Hematopoietic multipotent progenitor cell treated with erythropoietin and hydrocortisone succinate and interleukin-3 and kit ligand, for 4 days (in vitro differentiated cells): ENCODE measurements around the gene GMEB1.
A peak's percentile ranks its signal among the peaks of the same experiment; 100 is the strongest.
"Not testable (repeated sequence)": the region's sequence is repeated elsewhere in the genome, so short reads cannot be mapped to it uniquely, and the experiment has no call there.

Experiments used
- DNase-seq: peaks from one replicate; pipeline ENCODE4 v3.0.0-alpha.2; 2015

The GMEB1 gene, protein sequence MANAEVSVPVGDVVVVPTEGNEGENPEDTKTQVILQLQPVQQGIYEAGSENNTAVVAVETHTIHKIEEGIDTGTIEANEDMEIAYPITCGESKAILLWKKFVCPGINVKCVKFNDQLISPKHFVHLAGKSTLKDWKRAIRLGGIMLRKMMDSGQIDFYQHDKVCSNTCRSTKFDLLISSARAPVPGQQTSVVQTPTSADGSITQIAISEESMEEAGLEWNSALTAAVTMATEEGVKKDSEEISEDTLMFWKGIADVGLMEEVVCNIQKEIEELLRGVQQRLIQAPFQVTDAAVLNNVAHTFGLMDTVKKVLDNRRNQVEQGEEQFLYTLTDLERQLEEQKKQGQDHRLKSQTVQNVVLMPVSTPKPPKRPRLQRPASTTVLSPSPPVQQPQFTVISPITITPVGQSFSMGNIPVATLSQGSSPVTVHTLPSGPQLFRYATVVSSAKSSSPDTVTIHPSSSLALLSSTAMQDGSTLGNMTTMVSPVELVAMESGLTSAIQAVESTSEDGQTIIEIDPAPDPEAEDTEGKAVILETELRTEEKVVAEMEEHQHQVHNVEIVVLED

DNA sequence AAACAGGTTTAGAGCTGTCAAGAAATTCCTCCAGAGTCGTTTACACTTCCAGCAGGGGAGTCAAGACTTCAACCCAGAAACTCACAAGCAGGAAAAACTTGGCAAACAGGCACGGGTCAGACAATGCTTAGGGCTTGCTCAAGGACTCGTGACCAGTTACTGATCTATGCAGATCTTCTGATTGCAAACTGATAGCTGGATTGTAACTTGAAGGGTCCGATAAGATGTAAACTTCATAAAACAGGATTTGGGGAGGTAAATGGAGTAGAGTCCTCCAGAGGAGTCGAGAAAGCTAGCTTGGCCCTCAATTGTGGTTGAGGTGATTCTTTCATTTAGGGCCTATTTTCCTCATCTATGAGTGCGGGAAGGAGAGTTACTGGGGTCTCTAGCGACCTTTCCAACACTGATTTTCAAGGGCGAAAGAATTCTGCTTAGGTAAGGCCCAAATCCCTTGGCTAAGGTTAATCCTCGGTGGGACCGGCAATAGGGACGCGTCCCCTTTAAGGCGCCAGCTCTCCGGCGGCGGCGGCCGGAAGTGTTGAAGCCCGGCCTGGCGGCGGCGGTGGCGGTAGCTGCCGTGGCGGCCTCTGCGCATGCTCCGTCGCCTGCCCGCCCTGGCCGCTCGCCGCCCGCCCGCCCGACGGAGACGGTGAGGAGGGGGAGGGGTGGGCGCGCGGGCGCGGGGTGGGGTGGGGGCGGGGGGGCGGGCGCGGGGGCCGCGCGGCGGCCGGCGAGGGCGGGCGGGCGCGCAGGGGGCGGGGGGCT, at the start of gene GMEB1:
TSS of gene GMEB1 (plus strand) at position 594 of the 765 bp plus-strand sequence. CDS start 14,829 bp downstream, outside the sequence.
- peak; percentile 96 for DNase-seq

DNA sequence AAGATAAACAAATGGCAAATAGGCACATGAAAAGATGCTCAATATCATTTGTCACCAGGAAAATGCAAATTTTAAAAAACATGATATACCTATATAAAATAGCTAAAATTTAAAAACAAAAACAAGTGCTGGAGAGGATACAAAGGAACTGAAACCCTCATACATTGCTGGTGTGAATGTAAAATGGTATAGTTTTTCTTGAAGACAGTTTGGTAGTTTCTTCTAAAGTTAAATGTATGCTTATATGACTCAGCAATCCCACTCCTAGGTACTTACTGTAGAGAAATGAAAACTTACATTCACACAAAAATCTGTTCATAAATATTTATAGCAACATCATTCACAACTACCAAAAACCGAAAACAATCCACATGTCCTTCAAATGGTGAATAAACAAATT, 36.9 kb upstream of the GMEB1 start:
- DNase-seq: no peak

DNA sequence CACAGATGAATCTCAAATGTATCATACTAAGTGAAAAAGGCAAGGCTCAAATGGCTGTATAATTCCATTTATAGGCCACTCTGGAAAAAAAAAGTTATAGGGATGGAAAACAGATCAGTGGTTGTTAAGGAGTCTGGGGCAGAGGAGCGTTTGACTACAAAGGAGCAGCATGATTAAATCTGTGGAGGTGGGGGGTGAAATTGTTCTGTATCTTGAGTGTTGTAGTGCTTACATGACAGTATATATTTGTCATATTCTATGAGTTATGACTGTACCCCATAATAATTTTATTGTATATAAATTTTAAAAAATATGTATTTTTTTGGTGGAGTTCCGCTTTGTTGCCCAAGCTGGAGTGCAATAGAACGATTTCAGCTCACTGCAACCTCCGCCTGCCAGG, 36.0 kb upstream of the GMEB1 start:
- DNase-seq: no peak

DNA sequence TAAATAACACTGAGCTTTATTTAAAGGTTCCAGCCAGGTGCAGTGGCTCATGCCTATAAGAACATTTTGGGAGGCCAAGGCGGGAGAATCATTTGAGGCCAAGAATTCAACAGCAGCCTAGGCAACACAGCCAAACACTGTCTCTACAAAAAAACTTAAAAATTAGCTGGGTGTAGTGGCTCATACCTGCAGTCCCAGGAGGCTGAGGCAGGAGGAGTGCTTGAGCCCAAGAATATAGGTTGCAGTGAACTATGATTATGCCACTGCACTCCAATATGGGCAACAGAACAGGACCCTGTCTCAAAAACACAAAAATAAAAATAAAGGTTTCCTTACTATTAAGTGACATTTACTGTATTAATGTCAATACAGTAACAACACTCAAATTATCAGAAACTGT, 27.8 kb upstream of the GMEB1 start:
- DNase-seq: peak; percentile 79

DNA sequence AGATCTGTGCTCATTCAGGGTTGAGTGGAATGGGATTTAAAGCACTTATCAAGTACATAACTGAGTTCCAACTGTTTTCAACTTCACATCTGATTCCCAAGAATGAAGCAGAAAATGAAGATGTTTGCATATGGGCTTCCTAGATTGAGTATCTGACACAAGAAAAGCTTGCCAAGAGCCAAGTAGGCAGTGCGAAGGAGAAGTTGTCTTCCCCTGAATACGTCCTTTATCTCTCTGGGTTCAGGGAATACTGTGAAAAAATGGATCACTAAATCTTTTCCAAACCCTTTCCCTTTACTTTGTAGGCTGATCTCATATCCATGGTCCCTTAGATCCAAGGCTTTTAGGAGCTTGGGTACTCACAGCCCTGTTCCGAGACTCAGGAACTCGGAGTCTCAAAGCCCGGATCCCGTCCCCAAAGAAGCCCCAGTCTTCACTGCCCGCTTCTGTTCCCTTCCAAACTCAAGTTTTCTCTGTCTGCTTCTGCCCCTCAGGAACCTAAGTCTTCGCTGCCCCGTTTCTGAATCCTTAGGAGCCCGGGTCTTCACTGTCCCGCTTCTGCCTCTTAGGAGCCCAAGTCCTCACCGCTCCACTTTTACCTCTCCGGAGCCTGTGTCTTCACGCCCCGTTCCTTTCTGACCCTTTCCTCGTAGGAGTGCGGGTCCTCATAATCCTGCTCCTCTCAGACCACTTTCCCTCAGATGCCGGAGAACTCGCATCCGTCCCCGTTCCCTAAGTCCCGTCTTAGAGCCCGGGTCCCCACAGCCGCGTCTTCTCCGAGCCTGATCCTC, 26.3 kb upstream of the GMEB1 start:
- DNase-seq: peak; percentile 28

DNA sequence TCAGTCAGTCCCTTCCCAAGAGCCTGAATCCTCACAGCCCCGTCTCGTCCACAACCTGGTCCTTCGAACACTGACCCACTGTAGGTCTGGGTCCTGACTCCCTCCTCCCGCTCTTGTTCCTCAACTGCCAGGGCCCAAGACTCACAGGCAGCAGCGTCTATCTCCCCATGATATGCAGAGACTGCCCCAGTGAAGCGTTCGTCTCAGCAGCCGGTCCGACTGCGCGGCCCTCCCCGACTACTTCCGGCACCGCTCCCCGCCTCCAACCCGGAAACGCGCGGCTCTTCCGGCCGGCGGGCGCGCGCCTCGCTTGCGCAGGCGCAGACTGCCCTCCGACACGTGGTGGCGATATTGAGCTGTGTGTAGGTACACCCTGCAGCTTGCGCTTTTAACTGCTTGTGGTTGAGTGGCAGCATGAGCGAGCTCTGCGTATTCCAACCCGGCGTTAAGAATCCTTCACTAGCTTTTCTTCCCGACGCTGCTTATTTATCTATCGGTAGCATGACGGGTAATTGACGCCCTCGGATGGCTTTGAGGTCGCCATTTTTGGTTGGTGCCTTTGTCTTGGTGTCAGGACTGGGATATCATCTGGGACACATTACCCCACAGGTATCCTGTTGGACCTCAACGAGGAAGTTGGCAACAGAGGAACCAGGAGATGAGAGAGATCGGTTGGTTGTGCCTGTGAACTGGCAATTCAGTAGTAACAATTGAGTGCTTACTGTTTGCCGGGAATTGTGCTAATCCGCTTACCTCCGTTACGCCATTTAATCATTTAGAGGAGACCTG, 25.5 kb upstream of the GMEB1 start, which contains the start of gene TAF12:
TSS of gene TAF12 (minus strand) at position 221 of the 789 bp plus-strand sequence. CDS start 20,986 bp downstream, outside the sequence.
- peak; percentile 98 for DNase-seq

DNA sequence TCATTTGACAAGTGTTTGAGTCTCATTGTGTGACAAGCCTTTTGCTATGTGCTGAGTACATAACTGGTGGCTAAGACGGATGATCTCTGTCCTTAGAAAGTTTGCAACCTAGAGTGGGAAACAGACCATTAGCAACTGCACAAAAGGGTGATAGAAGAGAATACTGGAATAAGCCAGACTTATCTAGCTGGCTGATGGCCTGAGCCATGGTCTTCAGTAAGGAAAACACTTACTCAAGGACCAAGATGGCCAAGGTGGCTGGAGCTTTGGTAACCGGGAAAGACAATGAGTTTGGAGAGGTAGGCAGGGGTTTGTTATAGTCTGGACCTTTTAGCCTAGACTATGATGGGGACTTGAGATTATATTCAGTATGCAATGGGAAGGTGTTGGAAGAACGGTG, 24.1 kb upstream of the GMEB1 start:
- no peak for DNase-seq

DNA sequence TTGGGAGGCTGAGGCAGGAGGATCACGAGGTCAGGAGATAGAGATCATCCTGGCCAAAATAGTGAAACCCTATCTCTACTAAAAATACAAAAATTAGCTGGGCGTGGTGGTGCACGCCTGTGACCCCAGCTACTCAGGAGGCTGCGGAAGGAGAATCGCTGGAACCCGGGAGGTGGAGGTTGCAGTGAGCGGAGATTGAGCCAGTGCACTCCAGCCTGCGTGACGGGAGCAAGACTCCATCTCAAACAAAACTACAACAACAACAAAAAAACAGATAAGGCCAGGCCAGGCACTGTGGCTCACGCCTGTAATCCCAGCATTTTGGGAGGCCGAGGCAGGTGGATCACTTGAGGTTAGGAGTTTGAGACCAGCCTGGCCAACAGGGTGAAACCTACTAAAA, 23.2 kb upstream of the GMEB1 start:
- not testable (repeated sequence) for DNase-seq

DNA sequence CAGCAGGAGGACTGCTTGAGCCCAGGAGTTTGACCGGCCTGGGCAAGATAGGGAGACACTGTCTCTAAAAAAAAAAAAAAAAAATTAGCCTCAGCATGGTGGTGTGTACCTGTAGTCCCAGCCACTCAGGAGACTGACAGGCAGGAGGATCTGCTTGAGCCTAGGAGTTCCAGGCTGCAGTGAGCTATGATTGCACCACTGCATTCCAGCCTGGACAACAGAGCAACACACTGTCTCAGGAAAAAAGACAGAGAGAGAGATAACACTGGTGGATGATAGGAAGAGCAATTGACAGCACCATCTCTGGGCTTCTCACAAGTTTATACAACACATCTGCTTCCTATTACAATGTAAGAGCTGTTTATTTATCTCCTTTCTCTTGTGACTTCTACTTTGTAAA, 22.5 kb upstream of the GMEB1 start:
- DNase-seq: no peak

DNA sequence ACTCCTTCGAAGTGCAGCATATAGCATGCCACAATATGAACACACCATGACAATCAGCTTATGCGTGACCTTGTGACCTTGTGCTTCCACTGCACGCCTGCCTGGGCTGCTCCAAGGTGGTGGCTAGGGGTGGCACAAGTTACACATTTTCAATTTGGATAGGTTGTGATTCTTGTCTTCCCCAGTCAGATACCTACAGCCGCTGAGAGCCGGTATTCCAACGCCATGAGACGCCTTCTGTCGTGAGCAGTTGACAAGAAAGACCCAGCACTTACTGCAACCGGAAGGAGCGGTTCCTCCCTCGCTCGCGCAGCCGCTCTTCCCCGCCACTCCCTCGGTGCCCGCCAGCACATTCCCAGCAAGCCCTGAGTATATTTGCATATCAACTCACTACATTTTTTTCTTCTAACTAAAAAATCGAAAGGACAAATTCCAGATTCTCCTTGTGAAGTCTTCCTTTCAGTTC, 20.5 kb upstream of the GMEB1 start:
- DNase-seq: peak; percentile 97

DNA sequence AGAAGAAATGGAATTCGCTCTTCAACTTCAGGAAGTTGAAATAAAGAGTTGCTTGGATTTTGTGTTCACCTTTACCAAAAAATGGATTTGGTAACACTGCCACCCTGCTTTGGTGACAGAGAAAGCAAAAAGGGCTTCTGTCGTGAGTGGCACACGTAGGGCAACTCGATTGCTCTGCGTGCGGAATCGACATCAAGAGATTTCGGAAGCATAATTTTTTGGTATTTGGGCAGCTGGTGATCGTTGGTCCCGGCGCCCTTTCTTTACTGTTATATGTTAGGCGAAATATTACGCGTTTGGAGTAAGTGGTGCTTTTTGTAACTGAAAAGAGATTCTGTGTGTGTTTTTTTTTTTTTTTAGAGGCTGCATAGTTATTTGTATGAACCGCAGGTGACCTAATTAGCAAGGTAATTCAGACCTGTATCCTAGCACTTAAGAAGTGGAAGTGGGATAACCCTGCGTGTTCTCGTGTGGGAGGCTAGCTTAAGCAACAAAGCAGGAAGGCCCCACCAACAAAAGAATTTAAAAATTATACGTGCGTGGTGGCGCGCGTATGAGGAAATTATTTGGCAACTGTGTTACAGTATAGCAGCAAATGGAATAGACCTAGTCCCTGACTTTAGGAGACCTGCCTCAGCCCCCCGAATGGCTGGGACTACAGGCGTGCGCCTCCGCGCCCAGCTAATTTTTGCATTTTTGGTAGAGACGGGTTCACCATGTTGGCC, 19.9 kb upstream of the GMEB1 start, which contains the start of gene RNU11:
TSS of gene RNU11 (plus strand) at position 127 of the 725 bp plus-strand sequence.
- peak; percentile 99 for DNase-seq

DNA sequence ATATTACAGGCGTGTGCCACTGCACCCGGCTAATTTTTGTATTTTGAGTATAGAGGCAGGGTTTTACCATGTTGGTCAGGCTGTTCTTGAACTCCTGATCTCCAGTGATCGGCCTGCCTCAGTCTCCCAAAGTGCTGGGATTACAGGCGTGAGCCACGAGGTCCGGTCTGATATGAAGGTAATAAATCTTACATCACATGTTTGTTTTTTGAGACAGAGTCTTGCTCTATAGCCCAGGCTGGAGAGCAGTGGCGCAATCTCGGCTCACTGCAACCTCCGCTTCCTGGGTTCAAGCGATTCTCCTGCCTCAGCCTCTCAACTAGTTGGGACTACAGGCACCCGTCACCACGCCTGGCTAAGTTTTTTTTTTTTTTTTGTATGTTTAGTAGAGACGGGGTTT, 15.5 kb upstream of the GMEB1 start:
- DNase-seq: not testable (repeated sequence)

DNA sequence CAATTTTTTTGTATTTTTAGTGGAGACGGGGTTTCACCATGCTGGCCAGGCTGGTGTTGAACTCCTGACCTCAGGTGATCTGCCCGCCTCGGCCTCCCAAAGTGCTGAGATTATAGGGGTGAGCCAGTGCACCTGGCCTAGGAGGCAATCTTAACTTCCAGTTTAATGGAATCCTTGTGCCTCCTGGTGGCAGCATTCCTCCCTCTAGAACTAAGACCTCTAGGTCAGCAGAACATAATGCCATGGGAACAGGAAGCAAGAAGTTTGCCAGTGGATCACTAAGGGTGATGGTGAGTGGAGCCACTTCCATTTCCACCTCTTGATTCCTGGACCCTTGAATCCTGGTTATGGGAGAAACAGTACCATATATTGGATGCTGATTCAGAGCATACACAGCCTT, 14.7 kb upstream of the GMEB1 start:
- DNase-seq: peak; percentile 29

DNA sequence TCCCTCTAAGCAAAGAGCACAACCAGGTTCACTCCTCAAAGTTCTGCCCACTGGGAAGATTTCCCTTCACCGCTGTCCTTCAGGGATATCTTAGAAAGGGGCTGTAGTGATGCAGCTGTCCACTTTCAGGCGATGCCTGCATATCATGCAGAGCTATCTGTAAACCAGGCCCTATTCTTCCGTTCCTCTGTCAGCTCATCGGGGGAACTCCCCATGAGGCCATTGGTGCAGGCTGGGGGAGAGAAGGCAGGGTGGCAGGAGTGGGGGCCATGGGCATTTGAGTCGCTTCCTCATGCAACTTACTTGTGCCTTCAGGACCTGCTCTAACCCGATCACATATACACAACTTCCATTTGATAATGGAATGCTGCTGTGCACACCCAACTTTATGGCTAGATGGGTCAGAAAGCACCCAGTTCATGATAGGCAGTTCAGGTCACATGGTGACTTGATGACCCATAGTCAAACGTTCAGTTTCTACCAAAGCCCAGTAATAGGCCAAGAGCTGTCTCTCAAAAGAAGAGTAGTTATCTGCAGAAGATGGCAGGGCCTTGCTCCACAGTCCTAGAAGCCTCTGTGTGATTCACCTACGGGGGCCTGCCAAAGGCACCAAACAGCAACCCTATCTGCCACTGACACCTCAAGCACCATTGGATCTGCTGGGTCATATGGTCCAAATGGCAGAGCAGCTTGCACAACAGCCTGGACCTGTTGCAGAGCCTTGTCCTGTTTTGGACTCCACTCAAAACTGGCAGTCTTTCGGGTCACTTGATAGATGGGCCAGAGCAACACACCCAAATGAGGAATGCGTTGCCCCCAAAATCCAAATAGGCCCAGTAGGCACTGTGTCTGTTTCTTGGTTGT, 12.9 kb upstream of the GMEB1 start:
- peak; percentile 11 for DNase-seq

DNA sequence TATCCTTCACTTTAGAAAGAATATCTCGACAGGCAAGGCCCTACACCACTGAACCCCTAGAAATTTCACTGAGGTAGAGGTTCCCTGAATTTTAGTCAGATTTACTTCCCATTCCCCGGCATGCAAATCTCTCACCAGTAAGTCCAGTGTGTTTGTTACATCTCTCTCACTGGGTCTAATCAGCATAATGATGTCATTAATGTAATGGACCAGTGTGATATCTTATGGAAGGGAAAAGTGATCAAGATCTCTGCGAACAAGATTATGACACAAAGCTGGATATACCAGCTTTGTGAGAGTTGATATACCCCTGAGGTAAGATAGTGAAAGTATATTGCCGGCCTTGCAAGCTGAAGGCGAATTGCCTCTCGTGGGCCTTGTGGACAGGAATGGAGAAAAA, 12.2 kb upstream of the GMEB1 start:
- DNase-seq: no peak

DNA sequence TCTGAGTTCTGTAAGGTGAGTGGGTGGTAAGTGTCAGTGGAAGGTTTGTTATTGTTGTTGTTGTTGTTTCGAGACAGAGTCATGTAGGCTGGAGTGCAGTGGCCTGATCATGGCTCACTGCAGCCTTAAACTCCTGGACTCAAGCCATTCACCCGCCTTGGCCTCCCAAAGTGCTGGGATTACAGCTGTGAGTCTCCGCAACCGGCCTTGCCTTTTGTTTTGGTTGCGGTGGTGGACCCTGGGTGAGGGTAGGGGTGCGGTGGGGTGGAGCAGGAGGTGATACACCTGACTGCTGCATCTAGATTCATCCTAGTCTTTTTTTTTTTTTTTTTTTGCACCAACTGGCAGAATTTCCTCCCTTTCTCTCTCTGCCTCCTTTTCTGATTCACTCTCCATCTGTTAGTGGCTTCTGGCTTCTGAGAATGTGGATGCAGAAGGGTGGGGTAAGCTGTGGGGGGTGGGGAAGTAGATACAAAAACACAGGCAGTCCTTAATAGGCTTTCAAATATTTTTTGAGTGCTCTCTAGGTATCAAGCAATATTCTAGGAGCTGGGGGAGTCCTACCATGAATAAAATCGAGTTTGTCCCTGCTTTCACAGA, 4.6 kb upstream of the GMEB1 start:
- DNase-seq: no peak

DNA sequence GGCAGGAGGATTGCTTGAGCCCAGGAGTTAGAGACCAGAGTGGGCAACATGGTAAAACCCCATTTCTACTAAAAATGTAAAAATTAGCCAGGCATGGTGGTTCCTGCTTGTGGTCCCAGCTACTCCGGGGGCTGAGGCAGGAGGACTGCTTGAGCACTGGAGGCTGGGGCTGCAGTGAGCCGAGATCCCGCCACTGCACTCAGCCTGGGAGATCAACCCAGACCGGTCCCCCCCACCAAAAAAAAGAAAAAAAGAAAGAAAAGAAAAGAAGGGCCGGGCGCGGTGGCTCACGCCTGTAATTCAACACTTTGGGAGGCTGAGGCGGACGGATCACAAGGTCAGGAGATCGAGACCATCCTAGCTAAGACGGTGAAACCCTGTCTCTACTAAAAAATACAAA, 1.8 kb upstream of the GMEB1 start:
- no peak for DNase-seq

DNA sequence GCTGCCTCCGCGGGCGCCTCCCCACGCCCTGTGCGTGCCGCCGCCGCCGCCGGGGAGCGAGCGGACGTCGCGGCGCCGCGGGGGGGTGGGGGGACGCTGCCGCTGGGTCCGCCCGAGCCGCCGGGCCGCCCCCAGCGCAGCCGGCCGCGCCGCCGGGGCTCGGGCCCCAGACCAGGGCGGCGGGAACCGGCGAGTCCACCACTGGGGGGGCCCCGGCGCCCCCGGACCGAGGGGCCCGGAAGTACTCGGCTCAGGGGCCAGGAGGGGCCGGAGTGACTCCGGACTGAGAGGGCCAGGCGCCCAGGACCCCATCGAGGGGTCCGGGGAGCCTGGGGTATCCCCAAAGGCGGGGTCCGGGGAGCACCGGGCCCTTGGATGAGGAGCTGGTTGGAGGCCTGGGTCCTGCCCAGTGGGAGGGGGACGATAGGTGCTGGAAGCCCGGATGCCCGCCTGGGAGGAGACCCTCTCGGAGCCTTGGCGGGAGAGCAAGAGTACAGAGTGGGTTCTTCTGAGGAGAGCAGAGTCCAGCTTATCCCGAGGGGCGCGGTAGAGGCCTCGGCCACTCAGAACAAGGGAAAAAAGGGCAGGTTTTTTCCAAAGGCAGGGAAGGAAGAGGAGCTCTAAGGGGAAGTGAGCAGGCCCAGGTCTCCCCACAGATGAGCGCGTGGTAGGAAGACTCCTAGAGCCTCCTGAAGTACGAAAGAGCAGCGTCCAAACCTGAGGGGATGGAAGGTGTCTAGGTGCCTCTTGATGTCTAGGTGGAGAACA, 556 bp downstream of the GMEB1 start:
- DNase-seq: peak; percentile 55

DNA sequence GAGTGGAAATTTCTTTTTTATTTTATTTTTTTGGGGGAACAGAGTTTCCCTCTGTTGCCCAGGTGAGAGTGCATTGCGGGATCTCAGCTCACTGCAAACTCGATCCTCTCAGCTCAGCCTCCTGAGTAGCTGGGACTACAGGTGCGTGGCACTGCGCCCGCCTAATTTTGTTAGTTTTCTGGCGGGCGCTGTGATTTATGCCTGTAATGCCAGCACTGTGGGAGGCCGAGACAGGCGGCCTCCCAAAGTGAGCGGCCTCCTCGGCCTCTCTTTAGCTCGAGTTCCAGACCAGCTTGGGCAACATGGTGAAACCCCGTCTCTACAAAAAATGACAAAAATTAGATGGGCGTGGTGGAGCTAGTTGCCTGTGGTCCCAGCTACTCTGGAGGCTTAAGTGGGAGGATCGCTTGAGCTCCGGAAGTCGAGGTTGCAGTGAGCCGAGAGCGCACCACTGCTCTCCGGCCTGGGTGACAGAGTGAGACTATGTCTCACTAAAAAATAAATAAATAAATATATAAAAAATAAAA, 2.7 kb downstream of the GMEB1 start:
- DNase-seq: no peak
